ENCODE measurements around the gene PCK1. TPM values are rescaled to one million over a fixed set of nuclear protein-coding genes. Genes with fewer than 3 reads are reported as not detected.
A peak's percentile ranks its signal among the peaks of the same experiment; 100 is the strongest.

The PCK1 gene
- total and polyA plus RNA-seq, 2 of the 13 experiments (the other 11 are each of a cell fraction or from before 2014, with no cell fraction given), result 6.5 to 12.6 TPM

DNA sequence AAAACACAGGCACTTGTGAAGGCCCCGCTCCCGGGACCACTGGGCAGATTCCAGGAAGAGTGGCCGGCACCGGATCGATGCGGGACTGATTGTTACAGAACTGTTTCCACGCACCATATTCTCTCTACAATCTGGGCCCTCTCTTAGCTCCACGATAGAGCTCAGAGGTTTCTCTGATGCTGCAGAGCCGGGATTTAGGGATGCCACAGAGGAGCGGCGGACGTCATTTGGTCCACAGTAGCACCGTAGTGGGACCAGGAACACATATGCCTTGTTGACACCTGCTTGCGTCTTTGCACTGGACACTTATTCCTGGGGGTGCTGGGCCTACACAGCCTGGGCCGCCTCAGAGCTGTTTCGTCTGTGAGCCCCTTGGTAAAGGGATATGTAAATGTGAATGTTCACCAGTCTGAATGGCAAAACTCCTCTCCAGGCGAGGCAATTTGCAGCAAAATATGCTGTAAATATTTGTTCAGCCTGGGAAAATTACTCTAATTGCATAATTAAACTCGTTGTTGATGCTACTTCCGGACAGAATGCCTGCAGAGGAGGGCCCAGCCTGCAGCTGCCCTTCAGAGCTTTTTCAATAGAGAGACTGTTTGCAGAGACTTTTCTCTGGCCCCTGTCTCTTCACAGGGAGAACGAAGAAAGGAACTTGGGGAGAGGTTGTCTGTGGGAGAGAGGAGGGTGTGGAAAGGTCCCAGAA is 9.4 kb downstream of the PCK1 start (continued):
- TF ChIP-seq, protein P1, sequence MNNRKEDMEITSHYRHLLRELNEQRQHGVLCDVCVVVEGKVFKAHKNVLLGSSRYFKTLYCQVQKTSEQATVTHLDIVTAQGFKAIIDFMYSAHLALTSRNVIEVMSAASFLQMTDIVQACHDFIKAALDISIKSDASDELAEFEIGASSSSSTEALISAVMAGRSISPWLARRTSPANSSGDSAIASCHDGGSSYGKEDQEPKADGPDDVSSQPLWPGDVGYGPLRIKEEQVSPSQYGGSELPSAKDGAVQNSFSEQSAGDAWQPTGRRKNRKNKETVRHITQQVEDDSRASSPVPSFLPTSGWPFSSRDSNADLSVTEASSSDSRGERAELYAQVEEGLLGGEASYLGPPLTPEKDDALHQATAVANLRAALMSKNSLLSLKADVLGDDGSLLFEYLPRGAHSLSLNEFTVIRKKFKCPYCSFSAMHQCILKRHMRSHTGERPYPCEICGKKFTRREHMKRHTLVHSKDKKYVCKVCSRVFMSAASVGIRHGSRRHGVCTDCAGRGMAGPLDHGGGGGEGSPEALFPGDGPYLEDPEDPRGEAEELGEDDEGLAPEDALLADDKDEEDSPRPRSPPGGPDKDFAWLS (CRISPR knock-in tag; IDR thresholded peaks at IDR 0.05; ENCODE audit: borderline replicate concordance), result no peak
- no peak for TF ChIP-seq DNMT1 (CRISPR knock-in tag; IDR thresholded peaks at IDR 0.05)
- TF ChIP-seq ZNF468 (CRISPR knock-in tag; IDR thresholded peaks at IDR 0.05), result no peak
- no peak for TF ChIP-seq ADNP (CRISPR knock-in tag; IDR thresholded peaks at IDR 0.05)
- TF ChIP-seq ZMYM3 (CRISPR knock-in tag; IDR thresholded peaks at IDR 0.05), result peak; percentile 18; the same call in 1 of the 2 replicates
- no peak for TF ChIP-seq ZNF34 (CRISPR knock-in tag; IDR thresholded peaks at IDR 0.05; ENCODE audit: borderline replicate concordance)
- no peak for TF ChIP-seq ZFAT (CRISPR knock-in tag; conservative IDR thresholded peaks at IDR 0.05)
- TF ChIP-seq SOX13 (IDR thresholded peaks at IDR 0.05), result no peak
- TF ChIP-seq SOX13 (CRISPR knock-in tag; conservative IDR thresholded peaks at IDR 0.05 in 1 of 2, IDR thresholded peaks at IDR 0.05 in 1 of 2), result no peak
- 0 out of 2 replicates have a peak, but pooled peaks have one; percentile 36 for TF ChIP-seq HES4 (CRISPR knock-in tag; IDR thresholded peaks at IDR 0.05; ENCODE audit: borderline replicate concordance)
- no peak for TF ChIP-seq ZNF747 (CRISPR knock-in tag; IDR thresholded peaks at IDR 0.05; ENCODE audit: borderline replicate concordance)
- no peak for TF ChIP-seq ATM (IDR thresholded peaks at IDR 0.05; ENCODE audit: borderline replicate concordance)
- TF ChIP-seq, protein P2, sequence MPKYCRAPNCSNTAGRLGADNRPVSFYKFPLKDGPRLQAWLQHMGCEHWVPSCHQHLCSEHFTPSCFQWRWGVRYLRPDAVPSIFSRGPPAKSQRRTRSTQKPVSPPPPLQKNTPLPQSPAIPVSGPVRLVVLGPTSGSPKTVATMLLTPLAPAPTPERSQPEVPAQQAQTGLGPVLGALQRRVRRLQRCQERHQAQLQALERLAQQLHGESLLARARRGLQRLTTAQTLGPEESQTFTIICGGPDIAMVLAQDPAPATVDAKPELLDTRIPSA (CRISPR knock-in tag; IDR thresholded peaks at IDR 0.05; ENCODE audit: borderline replicate concordance), result no peak
- no peak for TF ChIP-seq ZBTB8A (CRISPR knock-in tag; IDR thresholded peaks at IDR 0.05; ENCODE audit: borderline replicate concordance, low read depth)
- TF ChIP-seq, protein P3, sequence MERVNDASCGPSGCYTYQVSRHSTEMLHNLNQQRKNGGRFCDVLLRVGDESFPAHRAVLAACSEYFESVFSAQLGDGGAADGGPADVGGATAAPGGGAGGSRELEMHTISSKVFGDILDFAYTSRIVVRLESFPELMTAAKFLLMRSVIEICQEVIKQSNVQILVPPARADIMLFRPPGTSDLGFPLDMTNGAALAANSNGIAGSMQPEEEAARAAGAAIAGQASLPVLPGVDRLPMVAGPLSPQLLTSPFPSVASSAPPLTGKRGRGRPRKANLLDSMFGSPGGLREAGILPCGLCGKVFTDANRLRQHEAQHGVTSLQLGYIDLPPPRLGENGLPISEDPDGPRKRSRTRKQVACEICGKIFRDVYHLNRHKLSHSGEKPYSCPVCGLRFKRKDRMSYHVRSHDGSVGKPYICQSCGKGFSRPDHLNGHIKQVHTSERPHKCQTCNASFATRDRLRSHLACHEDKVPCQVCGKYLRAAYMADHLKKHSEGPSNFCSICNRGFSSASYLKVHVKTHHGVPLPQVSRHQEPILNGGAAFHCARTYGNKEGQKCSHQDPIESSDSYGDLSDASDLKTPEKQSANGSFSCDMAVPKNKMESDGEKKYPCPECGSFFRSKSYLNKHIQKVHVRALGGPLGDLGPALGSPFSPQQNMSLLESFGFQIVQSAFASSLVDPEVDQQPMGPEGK (CRISPR knock-in tag; IDR thresholded peaks at IDR 0.05), result no peak
- no peak for TF ChIP-seq ZSCAN20 (CRISPR knock-in tag; IDR thresholded peaks at IDR 0.05; ENCODE audit: borderline replicate concordance)
- TF ChIP-seq RARG (CRISPR knock-in tag; IDR thresholded peaks at IDR 0.05; ENCODE audit: low read depth), result no peak
- no peak for TF ChIP-seq CHD2 (IDR thresholded peaks at IDR 0.05; ENCODE audit: low read depth, low read length)
- TF ChIP-seq, protein P4, sequence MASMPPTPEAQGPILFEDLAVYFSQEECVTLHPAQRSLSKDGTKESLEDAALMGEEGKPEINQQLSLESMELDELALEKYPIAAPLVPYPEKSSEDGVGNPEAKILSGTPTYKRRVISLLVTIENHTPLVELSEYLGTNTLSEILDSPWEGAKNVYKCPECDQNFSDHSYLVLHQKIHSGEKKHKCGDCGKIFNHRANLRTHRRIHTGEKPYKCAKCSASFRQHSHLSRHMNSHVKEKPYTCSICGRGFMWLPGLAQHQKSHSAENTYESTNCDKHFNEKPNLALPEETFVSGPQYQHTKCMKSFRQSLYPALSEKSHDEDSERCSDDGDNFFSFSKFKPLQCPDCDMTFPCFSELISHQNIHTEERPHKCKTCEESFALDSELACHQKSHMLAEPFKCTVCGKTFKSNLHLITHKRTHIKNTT (CRISPR knock-in tag; IDR thresholded peaks at IDR 0.05), result no peak
- TF ChIP-seq, protein P5, sequence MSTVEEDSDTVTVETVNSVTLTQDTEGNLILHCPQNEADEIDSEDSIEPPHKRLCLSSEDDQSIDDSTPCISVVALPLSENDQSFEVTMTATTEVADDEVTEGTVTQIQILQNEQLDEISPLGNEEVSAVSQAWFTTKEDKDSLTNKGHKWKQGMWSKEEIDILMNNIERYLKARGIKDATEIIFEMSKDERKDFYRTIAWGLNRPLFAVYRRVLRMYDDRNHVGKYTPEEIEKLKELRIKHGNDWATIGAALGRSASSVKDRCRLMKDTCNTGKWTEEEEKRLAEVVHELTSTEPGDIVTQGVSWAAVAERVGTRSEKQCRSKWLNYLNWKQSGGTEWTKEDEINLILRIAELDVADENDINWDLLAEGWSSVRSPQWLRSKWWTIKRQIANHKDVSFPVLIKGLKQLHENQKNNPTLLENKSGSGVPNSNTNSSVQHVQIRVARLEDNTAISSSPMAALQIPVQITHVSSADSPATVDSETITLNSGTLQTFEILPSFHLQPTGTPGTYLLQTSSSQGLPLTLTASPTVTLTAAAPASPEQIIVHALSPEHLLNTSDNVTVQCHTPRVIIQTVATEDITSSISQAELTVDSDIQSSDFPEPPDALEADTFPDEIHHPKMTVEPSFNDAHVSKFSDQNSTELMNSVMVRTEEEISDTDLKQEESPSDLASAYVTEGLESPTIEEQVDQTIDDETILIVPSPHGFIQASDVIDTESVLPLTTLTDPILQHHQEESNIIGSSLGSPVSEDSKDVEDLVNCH (CRISPR knock-in tag; IDR thresholded peaks at IDR 0.05), result no peak
- TF ChIP-seq NFKBIZ (CRISPR knock-in tag; IDR thresholded peaks at IDR 0.05), result no peak
